HCT116 (cell line): Measurements from ENCODE around the gene CACNA1C. TPM values are rescaled to one million over a fixed set of nuclear protein-coding genes. Genes with fewer than 3 reads are reported as not detected.

Experiments
- ATAC-seq: fragments of 200-7000 bp; cut with Tn5 transposase; 2 replicates; pipeline ENCODE4 v1.9.1; 2020; ENCODE audit warnings: mild to moderate bottlenecking, moderate library complexity
- BruUV-seq: library from RNA; stranded (reverse); fragments of 400-500 nt; replicated peaks from 2 replicates; lab custom pipeline; 2021; lab: Mats Ljungman, UMichigan
- CTCF ChIA-PET: fragments of 300-600 bp; sonication (Branson Sonifier 250); formaldehyde crosslinking; loops from one replicate; lab custom pipeline; 2021; ENCODE audit warnings: antibody characterized with exemption; lab: Charles Lee
- POLR2A ChIA-PET: fragments of 300-600, 350-600 bp; sonication (Branson Sonifier 250); formaldehyde crosslinking; loops from one replicate; lab custom pipeline; 2021; ENCODE audit warnings: antibody characterized with exemption; lab: Charles Lee
- RAD21 ChIA-PET, 2 experiments: fragments of 300-600 bp; sonication (Branson Sonifier 250); formaldehyde crosslinking; loops; one replicate each; lab custom pipeline; 2023; ENCODE audit warnings: low total read pairs in 2 of 2; ENCODE audit not compliant: uncharacterized antibody in 2 of 2, unreplicated experiment in 2 of 2, low non-redundant PET in 1 of 2; lab: Charles Lee
- DNase-seq: peaks from one replicate; pipeline ENCODE4 v3.0.0-alpha.2; 2010; ENCODE audit warnings: low read depth, low spot score
- H2AFZ ChIP-seq: fragments of 200-600 bp; shearing (Covaris generic), sonication (generic); 2 replicates; pipeline ENCODE4 v1.6.1; 2017; ENCODE audit warnings: low read depth, mixed run types, mixed read lengths, antibody characterized with exemption, low read length; ENCODE audit not compliant: poor library complexity, severe bottlenecking
- H3K27ac ChIP-seq: 2 replicates; pipeline ENCODE4 v1.5.1; 2012; ENCODE audit warnings: low read depth, low read length
- H3K27me3 ChIP-seq: fragments of 200-600 bp; sonication (generic); 2 replicates; pipeline ENCODE4 v1.6.1; 2016; ENCODE audit warnings: mixed run types, low read length, mixed read lengths; ENCODE audit not compliant: insufficient read depth
- H3K36me3 ChIP-seq, 2 experiments: fragments of 200-500 bp in 1 of 2; fragments of 200-600 bp in 1 of 2; sonication (Bioruptor generic) in 1 of 2; sonication (generic) in 1 of 2; 2 replicates each; pipeline versions ENCODE4 v1.5.1 to v1.6.1; 2014 to 2016; ENCODE audit warnings: low read length in 2 of 2, inconsistent platforms in 1 of 2, mixed read lengths in 1 of 2, mixed run types in 1 of 2; ENCODE audit not compliant: insufficient read depth in 2 of 2, control insufficient read depth in 1 of 2
- H3K4me1 ChIP-seq, 2 experiments: fragments of 200-600 bp in 1 of 2; sonication (generic) in 1 of 2; 2 replicates each; pipeline versions ENCODE4 v1.5.1 to v1.6.1; 2012 to 2017; ENCODE audit warnings: low read length in 2 of 2, inconsistent platforms in 1 of 2, mild to moderate bottlenecking in 1 of 2, mixed read lengths in 1 of 2, mixed run types in 1 of 2, moderate library complexity in 1 of 2; ENCODE audit not compliant: insufficient read depth in 2 of 2, control insufficient read depth in 1 of 2
- H3K4me2 ChIP-seq: fragments of 200-600 bp; sonication (generic); 2 replicates; pipeline ENCODE4 v1.6.1; 2017; ENCODE audit warnings: mixed run types, low read length, mixed read lengths
- H3K4me3 ChIP-seq, 2 experiments: fragments of 200-600 bp in 1 of 2; sonication (generic) in 1 of 2; replicated peaks in 1 of 2; 2 replicates each; pipeline ENCODE4 v1.5.1; 2011 to 2016; ENCODE audit warnings: low read length in 2 of 2, control low read depth in 1 of 2, low read depth in 1 of 2, mild to moderate bottlenecking in 1 of 2, mixed read lengths in 1 of 2, mixed run types in 1 of 2
- H3K79me2 ChIP-seq: fragments of 200-600 bp; sonication (generic); 2 replicates; pipeline ENCODE4 v1.6.1; 2017; ENCODE audit warnings: mild to moderate bottlenecking, mixed run types, low read length, moderate library complexity, mixed read lengths; ENCODE audit not compliant: insufficient read depth
- H3K9ac ChIP-seq: fragments of 200-600 bp; sonication (generic); 2 replicates; pipeline ENCODE4 v1.6.1; 2016; ENCODE audit warnings: low read length, mixed read lengths
- H3K9me2 ChIP-seq: fragments of 200-600 bp; sonication (generic), shearing (Covaris generic); 2 replicates; pipeline ENCODE4 v1.6.1; 2017; ENCODE audit warnings: mixed run types, mild to moderate bottlenecking, moderate library complexity; ENCODE audit not compliant: insufficient read depth
- H3K9me3 ChIP-seq, 2 experiments: fragments of 200-500 bp in 1 of 2; fragments of 200-600 bp in 1 of 2; sonication (Bioruptor generic) in 1 of 2; sonication (generic) in 1 of 2; 2 replicates each; pipeline ENCODE4 v1.6.1; 2014 to 2017; ENCODE audit warnings: low read length in 2 of 2, mixed read lengths in 2 of 2, inconsistent platforms in 1 of 2, low read depth in 1 of 2, mild to moderate bottlenecking in 1 of 2, mixed run types in 1 of 2, moderate library complexity in 1 of 2; ENCODE audit not compliant: control insufficient read depth in 1 of 2, insufficient read depth in 1 of 2
- H4K20me1 ChIP-seq: fragments of 200-600 bp; sonication (generic), shearing (Covaris generic); 2 replicates; pipeline ENCODE4 v1.6.1; 2017; ENCODE audit warnings: mixed run types, mild to moderate bottlenecking, moderate library complexity; ENCODE audit not compliant: insufficient read depth
- CEBPB ChIP-seq: IDR thresholded peaks from 2 replicates; pipeline ENCODE4 v1.6.1; 2012; ENCODE audit warnings: low read depth
- CTCF ChIP-seq, 3 experiments: fragments of 200-600 bp in 1 of 3; sonication (generic) in 1 of 3; IDR thresholded peaks in 2 of 3; conservative IDR thresholded peaks in 1 of 3; 2 replicates each; pipeline ENCODE4 v1.5.1; 2012 to 2017; ENCODE audit warnings: low read depth in 2 of 3, low read length in 2 of 3, antibody characterized with exemption in 1 of 3, borderline replicate concordance in 1 of 3, control low read depth in 1 of 3, mild to moderate bottlenecking in 1 of 3, mixed read lengths in 1 of 3, mixed run types in 1 of 3, moderate library complexity in 1 of 3; ENCODE audit not compliant: insufficient read depth in 1 of 3
- EZH2 ChIP-seq: fragments of 200-600 bp; sonication (generic); IDR thresholded peaks from 2 replicates; pipeline ENCODE4 v1.6.1; 2017; ENCODE audit warnings: antibody characterized with exemption, mixed run types
- EZH2phosphoT487 ChIP-seq: fragments of 200-600 bp; IDR thresholded peaks from 2 replicates; pipeline ENCODE4 v1.6.1; 2018; ENCODE audit warnings: antibody characterized with exemption, borderline replicate concordance
- FOSL1 ChIP-seq: IDR thresholded peaks from 2 replicates; pipeline ENCODE4 v1.6.1; 2012; ENCODE audit warnings: low read depth
- MAX ChIP-seq: IDR thresholded peaks from 2 replicates; pipeline ENCODE4 v1.6.1; 2012
- POLR2A ChIP-seq: IDR thresholded peaks from 2 replicates; pipeline ENCODE4 v1.7.0; 2011; ENCODE audit warnings: borderline replicate concordance; ENCODE audit not compliant: insufficient read depth, insufficient read length; ENCODE audit errors: extremely low read depth
- RAD21 ChIP-seq: IDR thresholded peaks from 2 replicates; pipeline ENCODE4 v1.6.1; 2012; ENCODE audit warnings: low read depth, mild to moderate bottlenecking
- SIN3A ChIP-seq: IDR thresholded peaks from 2 replicates; pipeline ENCODE4 v1.6.1; 2012; ENCODE audit warnings: low read depth
- SRF ChIP-seq: IDR thresholded peaks from 2 replicates; pipeline ENCODE4 v1.6.1; 2012; ENCODE audit warnings: low read depth
- TCF7L2 ChIP-seq: IDR thresholded peaks from 2 replicates; pipeline ENCODE4 v1.7.0; 2011; ENCODE audit warnings: borderline replicate concordance, inconsistent platforms; ENCODE audit not compliant: insufficient read depth, insufficient read length; ENCODE audit errors: extremely low read depth
- ZFX ChIP-seq: fragments of 450-650 bp; IDR thresholded peaks from 2 replicates; pipeline ENCODE4 v1.6.1; 2017
- intact Hi-C: fragments of 100-400 bp; cut with micrococcal nuclease; formaldehyde crosslinking; loops from 2 replicates; pipeline ENCODE4 v1.10.0; 2022
- total RNA-seq: library from RNA; stranded (reverse); gene quantifications from one replicate; pipeline ENCODE4 v1.2.1, GENCODE V29; 2021; ENCODE audit not compliant: unreplicated experiment
- TF ChIP-seq, protein P1 (sequence below): IDR thresholded peaks from 2 replicates; pipeline ENCODE4 v1.6.1; 2012

The CACNA1C gene
- total RNA-seq, 1 experiment from 2014 or later: 0.05 TPM

- Histone ChIP-seq H3K36me3 (no peaks in the 10 kb centered on the region), H3K9me2 (no peaks in the 10 kb centered on the region), H3K4me1 (no peaks in the 10 kb centered on the region), H3K79me2 (no peaks in the 10 kb centered on the region), H3K4me3 (no peak overlapping the region), H3K27me3 (peaks cover 37% of the 10 kb centered on the region), H2AFZ (no peak overlapping the region), H3K4me2 (no peak overlapping the region), H3K27ac (no peak overlapping the region), H4K20me1 (no peaks in the 10 kb centered on the region; the same call in 1 of the 2 replicates), H3K9ac (no peak overlapping the region), H3K9me3 (no peaks in the 10 kb centered on the region)
- TF ChIP-seq TCF7L2 (no peak), CTCF (IDR thresholded peaks at IDR 0.05 in 2 of 3, conservative IDR thresholded peaks at IDR 0.05 in 1 of 3; ENCODE audit: borderline replicate concordance in 1 of 3, insufficient read depth in 1 of 3, low read depth in 2 of 3, low read length in 2 of 3) (no peak), MAX (no peak), POLR2A (no peak), EZH2phosphoT487 (no peak), CEBPB (no peak), EZH2 (no peak), FOSL1 (no peak), SIN3A (no peak), ZFX (no peak), SRF (no peak), RAD21 (no peak)
- TF ChIP-seq, protein P1, sequence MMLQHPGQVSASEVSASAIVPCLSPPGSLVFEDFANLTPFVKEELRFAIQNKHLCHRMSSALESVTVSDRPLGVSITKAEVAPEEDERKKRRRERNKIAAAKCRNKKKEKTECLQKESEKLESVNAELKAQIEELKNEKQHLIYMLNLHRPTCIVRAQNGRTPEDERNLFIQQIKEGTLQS: no peak
- RAD21 ChIA-PET: no interaction called here
- no TSS peak for BruUV-seq
- no peak for DNase-seq
- CTCF ChIA-PET: no interaction called here
- POLR2A ChIA-PET: no interaction called here
- no peak for ATAC-seq
- intact Hi-C loops: no loop called here
Measured at GRCh38 chr12:2485681-2486080, 432.9 kb downstream of the CACNA1C start.
